NCI-H1417 (cell line): ENCODE data around the gene CCZ1B.
A peak's percentile ranks its signal among the peaks of the same experiment; 100 is the strongest.
"Not testable (repeated sequence)": the region's sequence is repeated elsewhere in the genome, so short reads cannot be mapped to it uniquely, and the experiment has no call there.

Source experiments
- DNase-seq, 3 experiments: peaks; one replicate each; lab custom pipeline; 2025; lab: John Stamatoyannopoulos, UW

The CCZ1B gene

DNA sequence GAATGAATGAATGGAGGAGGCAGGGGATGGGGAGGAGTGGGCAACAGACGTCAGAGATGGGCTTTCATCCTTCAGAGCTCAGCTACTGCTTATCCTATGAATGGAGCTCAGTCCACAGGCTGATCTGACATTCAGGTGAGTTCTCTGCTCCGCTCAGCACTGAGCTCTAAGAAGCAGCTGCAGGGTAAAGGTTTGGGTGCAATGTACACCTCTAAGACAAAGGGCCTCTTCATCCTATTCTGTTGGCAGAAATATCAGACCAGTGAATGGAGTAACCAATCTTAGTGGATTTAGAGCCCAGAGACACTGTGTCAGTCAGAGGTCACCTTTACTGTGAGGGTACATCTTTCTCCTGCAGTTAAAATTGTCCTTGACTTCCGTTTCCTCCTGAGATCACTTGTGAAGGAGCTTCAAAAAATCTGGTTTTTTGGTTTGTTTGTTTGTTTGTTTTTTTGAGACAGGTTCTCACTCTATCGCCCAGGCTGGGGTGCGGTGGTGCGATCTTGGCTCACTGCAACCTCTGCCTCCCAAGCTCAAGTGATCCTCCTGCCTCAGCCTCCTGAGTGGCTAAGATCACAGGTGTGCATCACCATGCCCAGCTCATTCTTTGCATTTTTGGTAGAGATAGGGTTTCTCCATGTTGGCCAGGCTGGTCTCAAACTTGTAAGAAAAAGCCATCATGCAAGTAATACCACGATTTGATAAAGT, 5.1 kb upstream of the CCZ1B start:
- DNase-seq: no peak

DNA sequence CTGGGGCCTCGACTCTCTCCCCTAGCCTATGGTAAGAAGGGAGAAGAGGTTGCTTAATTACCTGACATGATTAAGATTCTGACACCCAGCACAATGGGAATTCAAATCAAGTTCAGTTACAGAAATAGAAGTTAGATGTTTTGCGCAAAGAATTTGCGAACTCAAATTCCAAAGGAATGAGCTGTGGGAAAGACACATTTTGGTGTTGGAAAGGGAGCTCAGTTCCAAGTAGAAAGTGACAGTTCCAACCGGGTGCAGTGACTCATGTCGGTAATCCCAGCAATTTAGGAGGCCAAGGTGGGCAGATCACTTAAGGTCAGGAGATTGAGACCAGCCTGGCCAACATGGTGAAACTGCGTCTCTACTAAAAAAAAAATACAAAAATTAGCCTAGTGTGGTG, 4.0 kb upstream of the CCZ1B start:
- not testable (repeated sequence) for DNase-seq

- DNase-seq: not testable (repeated sequence)
Observed at GRCh38 chr7:6829616-6830015, 3.5 kb upstream of the CCZ1B start.

- peak in 2 of 3 experiments; percentile 88 to 97 for DNase-seq
Observed at GRCh38 chr7:6827180-6827579, 1.1 kb upstream of the CCZ1B start.

DNA sequence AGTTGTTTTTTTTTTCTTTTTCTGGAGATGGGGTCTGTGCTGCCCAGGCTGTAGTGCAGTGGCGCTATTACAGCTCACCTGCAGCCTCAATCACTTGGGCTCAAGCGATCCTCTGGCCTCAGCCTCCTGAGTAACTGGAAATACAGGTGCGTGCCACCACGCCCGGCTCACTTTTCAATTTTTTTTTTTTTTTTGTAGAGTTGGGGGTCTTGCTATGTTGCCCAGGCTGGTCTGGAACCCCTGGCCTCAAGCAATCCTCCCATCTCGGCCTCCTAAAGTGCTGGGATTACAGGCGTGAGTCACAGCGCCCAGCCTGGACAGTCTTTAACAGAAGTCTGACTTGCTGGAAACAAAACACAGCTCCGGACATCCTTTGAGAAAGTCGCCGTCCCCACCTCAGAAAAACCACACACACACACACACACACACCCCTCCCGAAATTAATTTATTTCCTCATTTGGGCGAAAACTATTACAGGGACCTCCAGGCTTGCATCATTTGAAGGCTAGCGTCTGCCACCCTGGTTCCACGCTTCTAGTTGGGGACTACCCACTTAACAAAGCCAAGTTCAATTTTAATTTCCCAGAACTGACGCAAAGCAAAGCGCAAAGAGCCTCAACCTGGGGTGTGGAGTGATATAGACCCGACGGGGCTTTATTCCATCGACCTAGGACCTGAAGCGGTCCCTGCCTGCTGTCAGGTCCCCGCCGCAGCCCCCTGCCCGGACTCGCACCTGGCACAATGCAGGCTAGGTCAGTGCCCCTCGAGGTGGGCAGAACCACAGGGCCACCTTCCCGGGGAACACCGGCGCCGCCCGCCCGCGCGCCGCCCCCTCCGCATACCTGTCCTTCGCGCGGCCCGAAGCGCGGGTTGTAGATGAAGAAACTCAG, 594 bp downstream of the CCZ1B start:
- DNase-seq: not testable (repeated sequence)

- not testable (repeated sequence) for DNase-seq
Observed at GRCh38 chr7:6821622-6822021, 4.5 kb downstream of the CCZ1B start.

DNA sequence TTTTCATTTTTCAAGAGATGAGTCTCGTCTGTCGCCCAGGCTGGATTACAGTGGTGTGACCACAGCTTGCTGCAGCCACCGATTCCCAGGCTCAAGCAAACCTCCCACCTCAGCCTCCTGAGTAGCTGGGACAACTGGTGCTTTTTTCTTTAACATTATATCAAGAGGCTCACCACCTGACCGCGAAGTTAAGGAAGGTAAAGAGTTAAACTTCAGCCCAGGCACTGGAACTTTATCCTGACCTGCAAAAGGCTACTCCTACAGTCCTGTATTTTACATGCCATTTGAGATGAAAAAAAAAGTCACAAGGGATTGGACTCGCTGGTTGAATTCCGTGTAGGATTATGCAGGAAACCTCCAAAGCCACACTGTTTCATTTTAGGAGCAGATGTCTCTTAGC, 10.6 kb downstream of the CCZ1B start:
- not testable (repeated sequence) for DNase-seq

DNA sequence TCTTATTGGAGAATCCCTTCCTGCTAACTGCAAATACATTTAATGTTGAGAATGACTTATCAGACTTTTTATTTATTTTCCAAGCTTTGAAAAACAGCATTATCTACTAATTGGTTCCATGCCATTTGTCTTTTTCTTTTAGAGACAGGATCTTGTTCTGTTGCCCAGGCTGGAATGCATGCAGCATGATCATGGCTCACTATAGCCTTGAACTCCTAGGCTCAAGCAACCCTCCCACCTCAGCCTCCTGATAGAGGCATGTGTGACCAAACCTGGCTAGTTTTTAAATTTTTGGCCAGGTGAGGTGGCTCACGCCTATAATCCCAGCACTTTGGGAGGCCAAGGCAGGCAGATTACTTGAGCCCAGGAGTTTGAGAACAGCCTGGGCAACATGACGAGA, 13.1 kb downstream of the CCZ1B start:
- DNase-seq: not testable (repeated sequence)

DNA sequence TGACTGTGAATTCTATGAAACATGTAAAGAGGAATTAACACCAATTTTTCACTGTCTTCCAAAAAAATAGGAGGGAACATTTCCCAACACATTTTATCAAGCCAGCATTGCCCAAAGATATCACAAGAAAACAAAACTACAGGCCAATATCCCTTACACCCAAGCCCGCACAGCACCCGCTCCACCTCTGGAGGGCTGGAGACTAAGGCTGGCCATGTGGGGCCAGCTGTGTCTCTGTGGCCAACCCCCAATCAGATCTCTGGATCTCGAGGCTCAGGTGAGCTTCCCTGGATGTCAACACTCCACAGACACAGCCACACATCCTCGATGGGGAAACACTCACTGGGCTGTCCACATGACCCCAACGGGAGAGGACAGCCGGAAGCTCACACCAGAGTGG, 18.1 kb downstream of the CCZ1B start:
- DNase-seq: not testable (repeated sequence)

DNA sequence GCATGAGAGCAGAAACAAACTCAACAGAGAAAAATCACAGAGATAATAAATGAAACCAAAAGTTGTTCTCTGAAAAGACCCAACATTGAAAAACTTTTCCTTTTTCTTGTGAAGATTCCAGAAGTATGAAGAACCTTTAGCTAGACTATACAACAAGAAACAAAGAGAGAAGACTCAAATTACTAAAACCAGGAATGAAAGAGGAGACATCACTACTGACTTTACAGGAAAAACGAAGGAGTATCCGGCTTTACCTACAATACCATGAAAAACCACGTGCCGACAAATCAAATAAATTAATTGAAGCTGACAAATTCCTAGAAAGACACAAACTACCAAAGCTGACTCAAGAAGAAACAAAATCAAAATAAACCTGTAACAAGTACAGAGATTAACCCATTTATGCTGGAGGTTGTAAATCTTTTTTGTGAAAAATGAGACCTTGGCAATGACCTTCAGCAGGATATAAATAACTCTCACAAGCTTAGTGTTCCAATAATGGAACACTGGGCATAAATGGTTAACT, 18.6 kb downstream of the CCZ1B start:
- DNase-seq: not testable (repeated sequence)

DNA sequence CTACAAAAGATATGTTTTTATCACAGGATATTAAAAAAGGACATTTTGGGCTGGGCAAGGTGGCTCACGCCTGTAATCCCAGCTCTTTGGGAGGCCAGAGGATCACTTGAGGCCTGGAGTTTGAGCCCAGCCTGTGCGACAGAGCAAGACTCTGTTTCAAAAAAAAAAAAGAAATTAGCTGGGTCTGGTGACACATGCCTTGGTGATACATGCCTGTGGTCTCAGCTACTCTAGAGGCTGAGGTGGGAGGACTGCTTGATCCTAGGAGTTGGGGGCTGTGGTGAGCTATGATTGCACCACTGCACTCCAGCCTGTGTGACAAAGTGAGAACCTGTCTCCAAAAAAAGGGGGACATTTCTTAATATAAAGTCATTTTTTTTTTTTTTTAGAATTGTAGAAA, 25.7 kb downstream of the CCZ1B start:
- not testable (repeated sequence) for DNase-seq

GRCh38 chr7:6799887-6800286, 26.2 kb downstream of the CCZ1B start:
- not testable (repeated sequence) for DNase-seq

DNA sequence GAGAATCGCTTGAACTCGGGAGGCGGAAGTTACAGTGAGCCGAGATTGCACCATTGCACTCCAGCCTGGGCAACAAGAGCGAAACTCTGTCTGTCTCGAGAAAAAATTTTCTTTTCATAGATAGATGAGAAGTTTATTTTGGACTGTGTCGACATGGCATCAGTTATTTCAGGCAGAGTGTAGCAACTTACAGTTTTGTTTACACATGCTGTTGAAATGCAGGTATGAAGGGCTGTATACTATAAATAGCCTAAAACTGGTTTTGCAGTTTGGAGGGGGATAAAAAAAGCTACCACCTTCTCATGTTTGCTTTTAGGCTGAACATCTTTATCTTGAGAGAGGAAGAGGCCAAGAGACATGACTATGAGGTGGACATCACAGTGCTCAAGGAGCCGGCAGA, 28.0 kb downstream of the CCZ1B start:
- not testable (repeated sequence) for DNase-seq

DNA sequence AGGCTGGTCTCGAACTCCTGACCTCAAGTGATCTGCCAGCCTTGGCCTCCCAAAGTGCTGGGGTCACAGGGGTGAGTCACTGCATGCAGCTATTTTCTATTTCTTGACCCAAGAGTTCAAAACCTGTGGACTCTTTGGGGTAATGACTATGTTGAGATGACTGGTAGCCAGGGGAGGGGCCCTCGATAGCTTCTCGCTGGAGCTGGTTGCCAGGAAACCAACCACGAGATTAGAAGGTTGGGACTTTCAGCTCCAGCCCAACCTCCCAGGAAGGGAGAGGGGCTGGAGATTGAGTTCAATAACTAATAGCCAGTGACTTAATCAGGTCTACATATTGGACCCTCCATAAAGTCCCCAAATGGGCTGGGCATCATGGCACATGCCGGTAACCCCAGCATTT, 28.9 kb downstream of the CCZ1B start:
- DNase-seq: not testable (repeated sequence)

GRCh38 chr7:6794276-6794675, 31.8 kb downstream of the CCZ1B start:
- DNase-seq: not testable (repeated sequence)

- not testable (repeated sequence) for DNase-seq
Observed at GRCh38 chr7:6792113-6792872, 33.8 kb downstream of the CCZ1B start.

- not testable (repeated sequence) for DNase-seq
Observed at GRCh38 chr7:6789353-6789752, 36.7 kb downstream of the CCZ1B start.

DNA sequence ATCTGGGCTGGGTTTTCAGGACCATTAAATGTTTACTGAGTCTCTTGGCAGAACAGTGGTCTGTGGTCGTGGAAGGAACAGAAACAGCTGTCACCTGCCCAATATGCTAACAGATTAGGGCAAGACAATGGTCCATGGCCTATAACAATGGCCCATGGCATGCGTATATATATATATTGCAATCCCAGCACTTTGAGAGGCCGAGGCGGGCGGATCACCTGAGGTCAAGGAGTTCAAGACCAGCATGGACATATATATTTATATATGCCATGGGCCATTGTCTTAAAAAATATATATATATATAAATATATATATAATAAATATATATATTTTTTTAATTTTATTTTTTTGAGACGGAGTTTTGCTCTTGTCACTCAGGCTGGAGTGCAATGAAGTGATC, 44.5 kb downstream of the CCZ1B start:
- not testable (repeated sequence) for DNase-seq

GRCh38 chr7:6761186-6761585, 64.9 kb downstream of the CCZ1B start:
- not testable (repeated sequence) for DNase-seq

DNA sequence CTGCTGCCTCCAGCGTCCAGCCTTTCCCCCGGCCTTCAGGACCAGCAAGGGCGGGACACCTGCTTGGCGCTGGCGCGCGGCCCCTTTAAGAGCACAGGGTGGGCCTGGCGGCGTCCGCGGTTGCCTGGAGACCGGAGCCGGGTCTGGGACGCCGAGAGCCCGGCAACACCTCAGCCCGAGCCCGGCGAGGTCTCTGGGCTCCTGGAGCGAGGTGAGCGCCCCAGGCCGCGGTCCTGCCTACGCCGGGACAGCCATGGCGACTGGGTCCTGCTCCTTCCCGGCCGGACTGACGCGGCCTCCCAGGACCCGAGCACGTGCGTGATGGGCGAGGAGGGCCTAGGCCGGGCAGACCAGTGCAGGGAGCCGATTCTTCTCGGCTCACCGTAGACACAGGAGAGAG, 72.1 kb downstream of the CCZ1B start, which contains the start of gene RSPH10B2:
Gene RSPH10B2, plus strand, starts transcription at position 140 of the 400 bp plus-strand sequence. CDS start 3,575 bp downstream, outside the sequence.
- DNase-seq: not testable (repeated sequence)

DNA sequence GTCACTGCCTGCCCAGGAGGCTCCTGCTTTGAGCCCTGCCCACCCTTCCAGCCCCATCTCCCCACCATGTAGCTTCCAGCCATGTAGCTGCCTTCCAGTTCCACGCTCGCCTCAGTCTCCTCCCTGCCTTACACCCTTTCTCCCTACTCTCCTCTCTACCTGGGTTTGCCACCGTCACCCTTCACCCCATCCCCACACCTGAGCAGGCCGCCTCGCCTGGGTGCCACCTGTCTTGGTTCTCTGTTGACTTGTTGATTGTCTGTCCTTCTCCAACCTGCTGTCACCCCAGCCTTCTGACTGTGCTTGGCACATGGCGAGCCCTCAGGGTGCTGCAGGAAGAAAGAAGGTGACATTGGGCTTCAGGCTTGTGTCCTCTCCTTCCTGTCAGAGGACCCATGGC, 75.9 kb downstream of the CCZ1B start:
- not testable (repeated sequence) for DNase-seq

- not testable (repeated sequence) for DNase-seq
Observed at GRCh38 chr7:6749335-6749734, 76.7 kb downstream of the CCZ1B start.
